GDM1 (cell line): ENCODE data around the gene CAMTA2.
A peak's percentile ranks its signal among the peaks of the same experiment; 100 is the strongest.

Experiments
- DNase-seq: peaks from one replicate; lab custom pipeline; 2025; lab: John Stamatoyannopoulos, UW

Gene CAMTA2

DNA sequence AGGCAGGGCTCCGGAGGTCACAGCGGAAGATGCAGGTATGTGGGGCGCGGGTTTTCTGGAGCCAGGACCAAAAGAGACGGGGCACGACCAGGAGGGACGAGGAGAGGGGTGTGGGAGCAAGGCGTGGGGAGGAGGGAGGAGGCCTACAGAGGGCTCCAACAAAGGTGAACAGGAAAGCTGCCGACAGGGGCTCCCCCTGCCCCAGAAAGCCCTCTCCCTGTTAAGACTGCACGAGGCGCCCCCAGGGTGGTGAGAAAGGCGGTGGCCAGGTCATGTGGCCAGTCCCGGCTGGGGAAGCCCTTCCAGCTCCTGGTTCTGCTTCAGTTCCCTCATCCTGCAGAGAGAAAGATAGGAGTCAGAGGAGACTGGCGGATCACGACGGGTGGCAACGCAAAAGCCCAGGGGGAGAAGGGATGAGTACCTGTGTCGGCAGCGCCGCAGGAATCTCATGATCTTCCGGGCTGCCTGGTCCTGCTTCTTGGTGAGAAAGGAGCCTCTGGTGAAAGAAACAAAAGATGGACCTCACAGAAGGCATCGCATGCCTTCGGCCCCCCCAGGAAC lies 18.9 kb downstream of the CAMTA2 start:
- no peak for DNase-seq

- peak; percentile 95 for DNase-seq
These were observed 19.7 kb downstream of the CAMTA2 start, which contains the start of gene SPAG7 for GRCh38 chr17:4967539-4968485. Gene SPAG7 (minus strand): TSS chr17:4967817. CDS start chr17:4967804, 13 bp downstream.

DNA sequence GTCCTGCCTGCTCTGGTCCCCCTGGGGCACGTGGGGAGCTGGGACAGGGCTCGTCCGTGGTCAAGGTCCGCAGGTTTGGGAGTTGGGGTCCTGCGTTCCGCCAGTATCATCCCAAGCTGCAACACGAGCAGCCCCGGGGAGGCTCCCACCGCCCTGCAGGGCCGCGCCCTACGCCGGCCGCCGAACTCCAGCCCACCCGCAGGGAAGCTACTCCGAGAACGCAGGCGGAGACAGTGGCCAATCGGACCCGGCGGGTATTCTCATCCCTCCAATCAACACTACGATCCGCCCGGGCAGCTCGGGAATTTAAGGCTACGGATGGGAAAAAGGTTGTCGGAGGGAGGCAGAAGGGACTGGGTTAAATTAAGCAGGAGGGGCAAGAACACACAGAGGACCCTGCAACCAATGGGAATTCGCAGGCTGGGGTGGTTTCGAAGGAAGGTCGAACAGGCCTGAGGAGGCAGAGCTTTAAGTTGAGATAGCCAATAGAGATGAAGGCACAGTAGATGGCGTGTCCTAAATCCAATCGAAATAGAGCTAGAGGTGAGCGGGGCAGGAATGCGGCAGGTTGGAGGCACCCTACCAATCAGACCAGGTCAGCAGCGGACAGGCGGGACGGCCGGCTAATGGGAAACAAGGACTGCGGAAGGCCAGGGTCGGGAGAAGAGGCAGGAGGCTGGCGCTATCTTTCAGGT lies 20.5 kb downstream of the CAMTA2 start:
- DNase-seq = peak; percentile 99

DNA sequence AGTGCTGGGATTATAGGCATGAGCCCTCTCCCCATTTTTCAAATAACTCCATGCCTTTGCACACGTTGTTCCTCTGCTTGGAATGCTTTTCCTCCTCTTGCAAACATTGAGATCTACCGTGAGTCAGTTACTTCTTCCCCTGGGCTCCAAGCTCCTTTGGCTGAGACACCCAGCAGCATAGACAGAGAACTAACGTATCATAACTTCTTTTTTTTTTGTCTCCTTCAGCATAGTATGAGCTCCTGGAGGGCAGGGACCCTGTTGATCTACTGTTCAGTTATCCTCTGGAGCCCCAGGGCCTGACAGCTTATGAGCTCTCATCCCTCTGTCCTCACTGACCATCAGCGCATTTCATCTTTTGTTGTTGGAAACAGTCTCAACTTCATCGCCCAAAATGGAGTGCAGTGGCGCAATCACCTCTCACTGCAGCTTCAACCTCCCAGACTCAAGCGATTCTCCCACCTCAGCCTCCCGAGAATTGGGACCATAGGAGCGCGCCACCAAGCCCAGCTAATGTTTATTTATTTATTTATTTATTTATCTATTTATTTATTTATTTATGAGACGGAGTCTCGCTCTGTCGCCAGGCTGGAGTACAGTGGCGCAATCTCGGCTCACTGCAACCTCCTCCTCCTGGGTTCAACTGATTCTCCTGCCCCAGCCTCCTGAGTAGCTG lies 22.0 kb downstream of the CAMTA2 start:
- no peak for DNase-seq

GRCh38 chr17:4960279-4960922 lies 27.1 kb downstream of the CAMTA2 start:
- no peak for DNase-seq

DNA sequence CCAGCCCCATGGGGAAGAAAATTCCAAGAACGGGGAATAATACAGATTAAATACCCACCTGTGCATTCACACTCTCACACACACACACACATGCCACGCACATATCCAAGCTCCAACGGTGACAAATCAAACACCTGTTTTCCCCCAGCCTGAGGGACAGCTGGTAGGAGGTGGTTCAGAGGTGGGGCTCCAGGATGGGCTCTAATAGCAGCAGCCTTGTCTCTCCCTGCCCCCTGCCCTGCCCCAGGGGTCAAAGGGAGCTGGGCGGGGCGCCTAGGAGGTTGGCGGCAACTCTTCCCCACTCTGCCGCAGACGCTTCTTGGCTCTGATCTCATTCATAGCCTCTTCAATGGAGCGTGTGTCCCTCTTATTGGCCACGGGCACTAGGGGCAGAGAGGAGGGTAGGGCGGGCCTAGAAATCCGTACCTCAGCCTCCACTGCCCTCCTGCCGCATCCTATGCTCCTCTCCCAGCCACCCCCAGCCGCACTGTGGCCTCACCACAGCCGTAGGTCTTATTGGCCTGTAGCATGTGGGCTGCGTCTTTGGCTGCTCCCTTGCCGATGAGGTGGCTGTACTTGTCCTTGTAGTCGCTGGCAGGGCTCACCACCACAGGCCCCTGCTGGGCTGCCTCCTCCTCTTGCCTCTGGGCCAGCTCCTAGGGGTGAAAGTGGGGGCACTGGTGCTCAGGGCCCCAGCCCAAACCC lies 28.1 kb downstream of the CAMTA2 start:
- DNase-seq = no peak

GRCh38 chr17:4958102-4958501 lies 29.4 kb downstream of the CAMTA2 start:
- DNase-seq = no peak

DNA sequence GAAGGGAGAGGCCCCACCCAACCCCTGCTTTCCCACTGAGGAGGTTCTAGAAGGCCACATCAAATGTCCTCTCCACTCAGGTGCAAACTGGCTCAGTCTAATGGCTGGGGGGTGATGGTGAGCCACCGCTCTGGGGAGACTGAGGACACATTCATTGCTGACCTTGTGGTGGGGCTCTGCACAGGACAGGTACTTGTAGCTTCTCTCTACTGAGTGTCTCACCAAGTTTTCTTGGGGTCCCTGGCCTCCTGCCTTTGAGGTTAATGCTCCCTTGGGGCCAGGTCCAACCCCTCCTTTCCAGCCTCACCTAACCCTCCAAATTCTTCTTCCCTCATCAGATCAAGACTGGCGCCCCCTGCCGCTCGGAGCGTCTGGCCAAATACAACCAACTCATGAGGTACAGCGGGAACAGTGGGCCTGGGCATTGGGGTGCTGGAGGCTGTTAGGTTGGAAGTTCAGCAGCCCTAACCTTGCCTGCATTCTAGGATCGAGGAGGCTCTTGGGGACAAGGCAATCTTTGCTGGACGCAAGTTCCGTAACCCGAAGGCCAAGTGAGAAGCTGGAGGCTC lies 30.9 kb downstream of the CAMTA2 start:
- no peak for DNase-seq

GRCh38 chr17:4955091-4955490 lies 32.4 kb downstream of the CAMTA2 start:
- no peak for DNase-seq

DNA sequence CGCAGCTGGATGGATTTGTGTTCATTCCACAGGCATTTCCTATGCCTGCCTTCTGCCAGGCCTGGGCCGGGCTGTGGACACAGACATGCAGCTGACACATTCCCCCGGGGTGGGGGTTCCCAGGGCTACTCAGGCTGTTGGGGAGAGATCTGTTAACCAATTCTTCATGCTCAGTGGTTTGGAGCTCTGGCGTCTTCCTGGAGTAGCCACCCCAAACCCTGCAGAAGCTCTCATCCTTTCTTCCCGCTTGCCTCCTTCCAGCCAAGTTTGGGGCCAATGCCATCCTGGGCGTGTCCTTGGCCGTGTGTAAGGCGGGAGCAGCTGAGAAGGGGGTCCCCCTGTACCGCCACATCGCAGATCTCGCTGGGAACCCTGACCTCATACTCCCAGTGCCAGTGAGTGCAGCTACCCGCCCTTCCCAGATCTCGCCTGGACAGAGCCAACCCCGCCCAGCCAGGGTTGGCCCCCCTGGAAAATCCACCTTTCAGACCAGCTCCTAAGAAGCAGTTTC lies 34.0 kb downstream of the CAMTA2 start:
- DNase-seq = no peak

DNA sequence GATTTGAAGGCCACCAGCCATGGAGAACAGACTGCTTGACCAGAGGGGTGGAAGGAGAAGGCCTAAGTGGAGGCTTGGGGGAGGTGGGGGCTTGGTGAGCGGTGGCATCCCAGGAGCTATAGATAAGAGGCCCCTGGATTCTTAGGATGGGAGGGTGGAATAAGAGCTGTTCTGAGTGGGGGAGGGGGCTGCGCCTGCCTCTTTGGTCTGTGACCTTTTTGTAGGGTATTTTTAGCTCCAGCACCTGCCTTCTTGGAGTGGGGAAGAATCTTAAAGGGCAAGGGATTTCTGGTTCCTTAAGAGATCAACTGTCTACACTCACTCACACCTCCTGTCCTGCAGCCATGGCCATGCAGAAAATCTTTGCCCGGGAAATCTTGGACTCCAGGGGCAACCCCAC lies 36.0 kb downstream of the CAMTA2 start:
- DNase-seq = no peak

- no peak for DNase-seq
These were observed 36.7 kb downstream of the CAMTA2 start, which contains the start of gene ENO3 for GRCh38 chr17:4950746-4951204. Gene ENO3 (plus strand): TSS chr17:4951119. CDS start chr17:4951830, 711 bp downstream.

DNA sequence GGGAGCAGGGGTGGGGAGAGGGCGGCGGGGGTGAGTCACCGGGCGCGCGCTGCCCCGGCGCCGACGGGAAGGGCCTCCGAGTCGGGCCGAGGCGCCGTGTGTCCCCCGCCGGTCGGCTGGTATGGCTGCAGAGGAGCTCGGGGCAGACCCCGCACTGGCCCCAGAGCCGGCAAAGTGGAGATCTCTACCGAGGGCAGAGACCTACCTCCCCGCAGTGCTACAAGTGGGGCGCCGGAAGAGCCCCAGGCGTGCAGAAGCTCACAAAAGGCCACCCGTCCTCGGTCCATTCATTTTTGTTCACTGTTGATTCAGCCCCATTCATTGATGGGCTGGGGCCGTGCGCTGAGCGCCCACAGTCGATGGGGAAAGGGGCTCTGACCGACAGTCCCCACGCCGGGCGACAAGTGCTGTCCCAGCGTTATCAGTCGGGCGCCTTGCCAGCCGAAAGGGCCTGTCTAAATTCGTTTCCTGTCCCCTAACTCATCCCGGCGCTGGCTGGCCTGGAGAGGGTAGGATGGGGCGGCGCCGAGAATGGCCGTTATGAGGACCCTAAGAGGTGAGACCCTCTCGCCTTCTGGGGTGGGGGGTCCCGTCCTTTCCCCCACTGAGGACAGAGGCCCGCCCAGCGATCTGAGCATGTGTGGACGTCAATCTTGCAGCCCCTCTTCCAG lies 37.3 kb downstream of the CAMTA2 start:
- no peak for DNase-seq

DNA sequence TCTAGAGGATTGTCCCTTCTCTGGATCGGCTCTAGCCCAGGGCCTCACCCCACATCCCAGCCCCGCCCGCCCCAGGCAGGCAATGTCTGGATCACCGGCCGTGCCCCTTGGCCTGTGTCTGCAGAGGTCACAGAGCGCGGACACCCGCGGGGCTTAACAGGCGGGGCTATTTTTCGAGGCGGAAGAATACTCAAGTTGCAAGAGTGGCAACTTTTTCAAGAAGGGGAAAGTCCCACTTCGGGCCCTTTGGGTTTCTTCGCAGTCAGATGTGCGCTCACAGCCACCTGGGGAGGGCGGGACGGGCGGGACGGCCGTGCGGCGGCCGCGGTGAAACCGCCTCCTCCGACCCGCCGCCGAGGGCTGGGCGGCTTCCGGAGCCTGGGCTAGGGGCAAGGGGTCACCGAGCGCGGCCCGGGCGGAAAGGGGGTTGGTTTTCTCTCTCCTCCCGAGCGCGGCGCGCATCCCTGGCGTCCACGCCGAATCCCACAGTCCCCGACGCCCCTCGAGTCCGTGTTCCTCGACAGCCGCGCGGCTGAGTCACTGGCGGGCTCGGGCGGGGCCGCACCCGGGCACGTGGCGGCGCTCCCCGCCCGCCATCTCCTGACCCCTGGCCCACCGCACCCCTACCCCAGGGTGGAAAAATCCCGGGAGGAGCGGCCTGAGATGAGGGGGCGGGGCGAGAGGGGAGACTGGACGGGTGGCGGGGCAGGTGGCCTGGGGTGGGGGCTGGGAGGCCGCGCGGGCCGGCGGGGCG lies 38.0 kb downstream of the CAMTA2 start:
- peak; percentile 40 for DNase-seq

- peak; percentile 90 for DNase-seq
These were observed 38.5 kb downstream of the CAMTA2 start for GRCh38 chr17:4948931-4949320.

DNA sequence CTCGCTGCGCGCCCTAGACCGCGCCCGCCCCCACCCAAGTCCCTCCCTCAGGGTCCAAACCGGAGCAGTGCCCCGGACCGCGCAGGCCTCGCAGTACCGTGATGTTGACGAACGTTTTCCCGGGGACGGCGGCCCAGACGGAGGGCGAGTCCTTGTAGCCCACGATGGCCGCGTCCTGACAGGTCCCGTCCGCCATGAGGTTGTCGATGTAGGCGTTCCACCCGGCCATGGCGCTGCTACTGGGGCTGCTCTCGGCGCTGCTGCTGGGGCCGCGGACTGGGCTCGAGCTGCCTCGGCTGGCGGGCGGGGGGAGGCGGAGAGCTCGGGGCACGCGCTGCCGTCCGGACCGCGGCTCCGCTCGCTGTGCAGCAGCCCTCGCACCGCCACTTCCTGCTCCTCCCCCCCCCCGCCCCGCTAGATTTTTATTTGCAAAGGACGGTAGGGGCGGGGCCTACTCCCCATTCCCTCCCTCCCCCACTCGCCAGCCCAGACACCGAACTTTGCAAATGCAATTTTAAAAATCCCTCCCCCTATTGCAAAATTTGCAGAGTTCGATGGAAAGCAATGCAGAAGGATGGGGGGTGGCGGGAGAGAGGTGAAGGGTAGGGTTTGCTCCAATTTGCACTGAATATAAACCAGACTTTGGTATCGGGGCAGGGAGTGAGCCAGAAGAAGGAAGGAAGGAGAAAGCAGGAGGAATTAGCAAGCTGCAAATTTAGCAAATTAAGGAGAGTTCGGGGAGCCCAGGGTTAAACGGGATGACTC lies 39.1 kb downstream of the CAMTA2 start, which contains the start of gene PFN1:
Gene PFN1, minus strand, starts transcription at position 365 of the 765 bp plus-strand sequence. Its CDS starts 136 bp downstream, at position 229.
- peak; percentile 86 for DNase-seq

DNA sequence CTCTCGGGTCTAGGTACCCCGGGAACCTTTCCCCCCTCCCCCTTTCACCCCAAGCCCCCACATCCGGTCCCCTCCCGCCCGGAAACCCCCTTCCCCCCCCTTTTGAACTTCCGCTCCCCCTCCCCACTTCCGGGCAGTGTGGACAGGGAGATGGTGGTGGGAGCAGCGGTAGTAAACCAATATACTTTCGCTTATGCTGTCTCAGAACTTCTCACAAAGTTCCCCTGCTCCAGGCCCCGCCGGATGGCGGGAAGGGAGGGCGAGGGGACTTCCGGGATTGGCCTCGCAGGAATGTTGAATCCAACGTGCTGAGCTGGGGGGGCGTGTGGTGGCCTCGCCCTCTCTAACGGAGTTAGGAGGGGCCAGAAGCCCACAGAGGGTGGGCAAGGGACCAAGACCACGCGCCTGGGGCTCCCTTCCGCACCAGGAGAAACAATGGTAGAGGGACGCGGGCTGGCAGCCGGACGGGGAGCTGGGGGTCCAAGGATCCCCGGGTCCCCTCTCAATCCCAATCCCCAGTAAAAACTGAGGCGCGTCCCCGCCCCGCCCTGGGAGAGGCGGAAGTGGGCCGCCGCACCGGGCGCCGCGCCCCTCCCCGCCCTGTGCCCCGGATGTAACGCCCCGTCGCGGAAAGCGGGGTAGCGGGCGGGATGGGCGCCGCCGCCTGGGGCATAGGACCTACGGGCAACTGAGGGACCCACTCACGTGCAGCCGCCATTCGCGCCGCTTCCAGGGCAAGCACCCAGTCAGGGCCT lies 39.9 kb downstream of the CAMTA2 start:
- DNase-seq = peak; percentile 43
